Left ventricle myocardium superior (tissue), 1 donor: ENCODE results near the gene GATAD2B. TPM values are rescaled to one million over a fixed set of nuclear protein-coding genes. Genes with fewer than 3 reads are reported as not detected.
"Not testable (repeated sequence)": the region's sequence is repeated elsewhere in the genome, so short reads cannot be mapped to it uniquely, and the experiment has no call there.

Experiments
- ATAC-seq: fragments of 200-7000 bp; cut with Tn5 transposase; one replicate; pipeline ENCODE4 v1.9.1; 2020; ENCODE audit warnings: mild to moderate bottlenecking, moderate library complexity
- DNase-seq: peaks from one replicate; pipeline ENCODE4 v3.0.0-alpha.2; 2020
- intact Hi-C: fragments of 100-400 bp; cut with micrococcal nuclease; formaldehyde crosslinking; loops from one replicate; pipeline ENCODE4 v1.11.0; 2022
- total RNA-seq: library from RNA; stranded (reverse); fragmentation: NEBNext Ultra II Directional; extraction: Animal tissue kit (Norgen Biotek cat#: 25700); gene quantifications from one replicate; pipeline ENCODE4 v1.2.1, GENCODE V29; 2021
- donor health status: DM: no; HTN: yes; CAD: no; lungs with severe emphysema.

The GATAD2B gene
- total RNA-seq, 1 donor from 2014 or later = 34.6 TPM

DNA sequence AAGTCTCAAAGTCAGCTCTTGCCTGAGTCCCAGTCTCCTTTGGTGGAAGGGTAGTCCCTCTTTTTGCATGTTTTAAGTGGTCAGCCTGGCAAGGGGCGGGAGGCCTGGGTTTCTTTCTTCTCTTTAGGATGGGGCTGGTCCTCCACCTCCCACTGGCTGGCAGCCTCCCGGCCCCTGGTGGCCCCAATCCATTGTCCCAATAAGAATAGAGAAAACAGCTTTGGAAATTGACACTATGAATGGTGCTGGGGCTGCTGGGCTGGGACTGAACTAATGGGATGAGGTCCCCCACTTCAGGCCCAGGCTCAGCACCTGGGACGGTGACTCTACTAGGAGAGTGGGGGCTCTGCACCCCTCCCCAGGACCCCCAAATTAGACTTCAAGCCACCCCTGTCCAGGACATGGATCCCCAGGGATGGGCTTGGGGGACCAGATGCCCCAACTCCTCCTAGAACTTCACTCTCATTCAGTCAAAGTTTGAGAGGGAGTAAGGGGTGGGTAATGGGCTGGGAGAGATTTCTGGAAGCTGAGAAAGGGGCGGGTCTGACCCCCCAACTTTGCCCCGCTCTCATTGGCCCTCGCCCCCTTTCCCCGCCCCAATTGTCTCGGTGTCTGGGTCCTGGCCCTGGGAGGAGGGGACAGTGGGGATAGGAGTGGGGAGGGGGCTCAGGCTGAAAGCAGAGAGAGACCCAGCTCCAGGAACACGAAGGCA lies 129.4 kb downstream of the GATAD2B start:
- intact Hi-C loops = loop anchor here (10.0 kb wide), 1 partner anchor 181 kb away; the partner anchor contains the start of gene JTB
- DNase-seq (no peak), ATAC-seq (no peak)

DNA sequence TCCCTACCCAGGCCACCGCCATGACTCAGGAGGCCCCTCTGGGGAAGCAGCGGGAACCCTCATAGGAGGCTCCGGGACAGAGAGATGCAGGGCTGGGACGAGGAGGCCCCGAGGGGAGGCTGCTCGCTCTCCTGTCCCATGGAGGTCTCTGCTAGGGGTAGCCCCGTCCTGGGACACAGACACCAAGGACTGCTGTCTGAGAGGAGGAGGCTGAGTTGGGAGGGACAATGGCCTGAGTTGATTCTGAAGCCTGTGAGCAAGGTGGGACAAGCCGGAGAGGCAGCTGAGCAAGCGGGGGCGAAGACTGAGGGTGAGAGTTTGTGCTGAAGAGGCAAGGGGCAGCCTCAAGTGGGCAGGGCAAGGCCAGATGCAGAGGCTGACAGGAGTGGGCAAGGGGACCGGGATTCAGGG lies 130.1 kb downstream of the GATAD2B start:
- intact Hi-C loops = loop anchor here (10.0 kb wide), 1 partner anchor 182 kb away; the partner anchor contains the start of gene JTB
- ATAC-seq = no peak

DNA sequence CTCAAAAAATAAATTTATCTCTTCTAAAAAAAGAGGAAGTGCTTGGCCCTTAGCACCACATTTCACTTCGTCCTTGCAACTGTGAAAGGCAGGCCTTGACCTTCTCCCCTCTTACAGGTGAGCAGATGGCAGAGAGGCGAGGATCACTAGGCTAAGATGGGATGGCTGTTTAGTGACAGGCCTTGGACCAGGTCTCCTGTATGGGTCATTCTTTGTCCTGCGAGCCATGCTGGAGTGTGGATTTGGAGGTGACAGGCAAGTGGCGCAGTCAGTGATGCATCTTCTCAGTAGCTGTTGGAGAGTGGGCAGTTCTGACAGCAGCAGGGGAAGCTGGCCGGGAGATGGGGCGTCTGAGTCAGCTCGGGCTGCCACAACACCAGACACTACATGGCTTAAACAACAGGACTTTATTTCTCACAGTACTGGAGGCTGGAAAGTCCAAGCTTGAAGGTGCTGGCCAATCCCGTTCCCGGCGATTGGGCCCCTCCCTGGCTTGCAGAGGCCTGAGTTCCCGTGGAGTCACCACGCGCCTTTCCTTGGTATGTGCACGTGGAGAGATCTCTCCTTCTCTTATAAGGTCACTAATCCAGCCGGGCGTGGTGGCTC lies 131.0 kb downstream of the GATAD2B start:
- ATAC-seq = no peak
- intact Hi-C loops = loop anchor here (10.0 kb wide), 1 partner anchor 183 kb away; the partner anchor contains the start of gene JTB
- no peak for DNase-seq

More for the DNA sequence above, 130.1 kb downstream of the GATAD2B start:
- DNase-seq = no peak

DNA sequence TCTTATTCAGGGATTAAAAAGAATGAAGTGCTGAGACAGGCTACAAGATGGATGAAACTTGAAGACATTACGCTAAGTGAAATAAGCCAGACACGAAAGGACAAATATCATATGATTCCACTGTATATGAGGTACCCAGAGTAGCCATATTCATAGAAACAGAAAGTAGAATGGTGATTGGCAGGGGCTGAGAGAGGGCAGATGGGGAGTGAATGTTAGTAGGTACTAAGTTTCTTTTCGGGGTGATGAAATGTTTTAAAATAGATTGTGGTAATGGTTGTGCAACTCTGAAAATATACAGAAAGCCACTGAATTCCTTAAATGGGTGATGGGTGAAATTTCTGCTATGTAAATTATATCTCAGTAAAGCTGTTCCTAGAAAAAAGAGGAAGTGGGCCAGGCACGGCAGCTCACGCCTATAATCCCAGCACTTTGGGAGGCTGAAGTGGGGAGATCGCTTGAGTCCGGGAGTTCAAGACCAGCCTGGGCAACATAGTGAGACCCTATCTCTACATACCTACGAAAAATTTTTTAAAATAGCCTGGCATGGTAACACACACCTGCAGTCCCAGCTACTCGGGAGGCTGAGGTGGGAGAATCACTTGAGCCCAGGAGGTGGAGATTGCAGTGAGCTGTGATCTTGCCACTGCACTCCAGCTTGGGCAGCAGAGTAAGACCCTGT lies 131.7 kb downstream of the GATAD2B start:
- intact Hi-C loops = loop anchor here (10.0 kb wide), 1 partner anchor 184 kb away; the partner anchor contains the start of gene JTB
- ATAC-seq (peak; percentile 33), DNase-seq (peak; percentile 54)

DNA sequence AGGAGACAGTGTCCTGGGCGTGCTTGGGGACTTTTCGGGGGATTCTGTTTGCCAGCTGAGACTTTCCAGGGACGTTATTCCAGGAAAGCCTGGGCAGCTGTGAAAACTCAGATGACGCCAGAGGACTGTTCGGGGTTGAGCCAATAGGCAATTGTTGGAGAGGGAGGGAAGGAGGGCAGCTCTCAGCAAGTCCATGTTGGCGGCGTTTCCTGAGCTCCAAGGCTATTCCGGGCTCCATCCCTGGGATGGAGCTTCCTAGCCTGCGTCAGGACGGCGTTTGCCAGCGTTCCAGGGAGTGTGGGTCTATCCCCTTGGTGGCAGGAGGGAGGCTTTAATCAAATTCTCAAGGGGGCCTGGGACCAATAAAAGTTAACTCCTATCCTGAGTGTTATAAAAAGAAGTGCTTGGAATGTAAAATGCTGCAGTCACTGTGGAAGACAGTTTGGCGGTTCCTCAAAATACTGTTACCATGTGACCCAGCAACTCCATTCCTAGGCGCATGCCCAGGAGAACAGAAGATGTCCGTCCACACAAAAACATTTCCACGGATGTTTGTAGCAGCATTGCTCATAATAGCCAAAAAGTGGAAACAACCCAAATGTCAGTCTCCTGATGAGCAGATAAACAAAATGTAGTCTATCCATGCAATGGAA lies 132.3 kb downstream of the GATAD2B start:
- peak; percentile 93 for ATAC-seq
- intact Hi-C loops = loop anchor here (10.0 kb wide), 1 partner anchor 184 kb away; the partner anchor contains the start of gene JTB
- peak; percentile 88 for DNase-seq

DNA sequence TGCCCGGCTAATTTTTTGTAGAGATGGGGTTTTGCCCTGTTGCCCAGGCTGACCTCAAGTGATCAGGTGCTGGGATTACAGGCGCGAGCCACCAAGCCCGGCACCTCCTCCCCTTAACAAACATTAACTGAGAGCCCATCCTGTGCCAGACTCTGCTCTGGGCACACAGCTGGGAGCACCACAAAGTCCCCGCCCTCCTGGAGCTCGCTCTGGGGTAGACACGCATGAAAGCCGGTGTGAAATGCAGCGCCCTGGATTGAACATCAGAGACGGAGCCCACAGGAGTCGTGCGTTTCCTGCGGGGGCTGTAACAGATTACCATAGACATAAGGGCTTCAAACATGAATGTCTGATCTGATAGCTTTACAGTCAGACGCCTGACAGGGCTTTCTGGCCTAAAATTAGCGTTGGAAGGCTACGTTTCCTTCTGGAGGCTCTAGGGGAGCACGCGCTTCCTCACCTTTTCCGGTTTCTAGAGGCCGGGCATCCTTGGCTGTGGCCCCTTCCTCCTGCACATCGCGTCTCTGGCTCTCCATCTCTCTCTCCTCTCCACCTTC lies 133.2 kb downstream of the GATAD2B start:
- intact Hi-C loops = loop anchor here (10.0 kb wide), 1 partner anchor 185 kb away; the partner anchor contains the start of gene JTB
- peak; percentile 3 for ATAC-seq
- DNase-seq = peak; percentile 23

DNA sequence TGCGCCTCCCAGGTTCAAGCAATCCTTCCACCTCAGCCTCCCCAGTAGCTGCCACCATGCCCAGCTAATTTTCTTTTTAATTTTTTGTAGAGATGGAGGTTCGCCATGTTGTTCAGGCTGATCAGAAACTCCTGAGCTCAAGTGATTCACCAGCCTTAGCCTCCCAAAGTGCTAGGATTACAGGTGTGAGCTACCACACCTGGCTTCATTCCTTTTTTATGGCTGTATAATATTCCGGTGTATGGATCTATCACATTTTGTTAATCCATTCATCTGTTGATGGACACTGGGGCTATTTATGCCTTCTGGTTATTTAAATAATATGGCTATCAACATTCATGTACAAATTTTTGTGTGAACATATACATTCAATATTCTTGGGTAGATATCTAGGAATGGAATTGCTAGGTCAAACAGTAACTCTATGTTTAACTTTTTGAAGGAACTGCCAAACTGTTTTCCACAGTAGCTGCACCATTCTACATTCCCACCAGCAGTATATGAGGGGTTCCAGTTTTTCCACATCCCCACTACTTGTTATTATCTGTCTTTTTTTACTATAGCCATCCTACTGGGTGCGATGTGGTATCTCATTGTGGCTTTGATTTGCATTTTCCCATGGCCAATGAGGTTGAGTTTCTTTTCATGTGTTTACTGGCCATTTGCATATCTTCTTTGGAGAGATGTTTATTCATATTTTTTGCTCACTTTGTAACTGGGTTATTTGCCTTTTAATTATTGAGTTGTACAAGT lies 136.6 kb downstream of the GATAD2B start:
- DNase-seq = no peak

DNA sequence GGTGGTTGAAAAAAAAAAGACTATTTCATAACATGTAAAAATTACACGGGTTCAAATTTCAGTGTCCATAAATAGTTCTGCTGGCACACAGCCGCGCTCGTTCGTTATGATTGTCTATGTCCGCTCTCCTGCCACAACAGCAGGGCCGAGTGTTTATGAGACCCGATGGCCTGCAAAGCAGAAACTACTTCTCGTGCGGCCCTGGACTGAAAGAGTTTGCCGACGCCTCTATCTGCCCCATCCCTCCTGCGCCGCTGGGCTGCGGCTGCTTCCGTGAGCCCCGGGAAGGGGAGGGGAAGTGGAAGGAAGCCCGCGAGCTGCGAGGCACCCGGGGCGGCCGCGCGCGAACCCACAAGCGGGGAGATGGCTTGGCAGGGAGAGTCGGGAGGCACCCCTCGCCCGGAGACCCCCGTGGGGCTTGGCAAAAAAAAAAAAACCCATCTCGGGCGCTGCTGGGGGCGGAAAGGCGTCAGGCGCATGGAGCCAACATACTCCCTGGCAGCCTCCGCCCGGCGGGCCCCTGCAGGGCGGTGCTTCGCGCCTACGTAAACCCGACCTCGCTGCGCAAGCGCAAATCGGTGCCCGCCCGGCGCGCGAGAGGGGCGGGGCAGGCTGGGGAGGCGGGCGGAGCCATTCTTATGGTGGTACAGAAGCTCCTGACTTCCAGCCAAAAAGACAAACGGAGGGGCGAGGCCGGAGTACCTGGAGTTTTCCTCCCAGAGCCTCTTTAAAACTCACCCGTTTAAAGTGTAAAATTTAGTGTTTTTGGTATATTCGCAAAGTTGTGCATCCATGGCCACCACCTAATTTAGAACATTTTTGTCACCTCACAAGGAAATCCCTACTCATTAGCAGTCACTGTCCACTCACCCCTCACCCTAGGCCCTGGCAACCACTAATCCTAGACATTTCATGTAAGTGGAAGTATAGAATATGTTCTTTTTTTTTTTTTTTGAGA lies 139.3 kb downstream of the GATAD2B start:
- intact Hi-C loops = no loop called here
- DNase-seq = peak; percentile 96
- peak; percentile 98 for ATAC-seq

More for the DNA sequence above, 136.6 kb downstream of the GATAD2B start:
- ATAC-seq = no peak
- intact Hi-C loops = no loop called here

DNA sequence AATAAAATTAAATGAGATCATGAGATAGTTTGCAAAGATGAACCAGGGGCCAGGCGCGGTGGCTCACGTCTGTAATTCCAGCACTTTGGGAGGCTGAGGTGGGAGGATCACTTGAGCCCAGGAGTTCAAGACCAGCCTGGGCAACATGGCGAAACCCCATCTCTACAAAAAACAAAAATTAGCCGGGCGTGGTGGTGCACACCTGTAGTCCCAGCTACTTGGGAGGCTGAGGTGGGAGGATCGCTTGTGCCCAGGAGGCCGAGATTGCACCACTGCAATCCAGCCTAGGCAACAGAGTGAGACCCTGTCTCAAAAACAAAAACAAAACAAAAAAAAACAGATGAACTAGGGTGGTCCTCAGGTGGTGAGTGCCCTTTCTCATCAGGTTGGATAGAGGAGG lies 140.1 kb downstream of the GATAD2B start:
- DNase-seq, intact Hi-C loops, ATAC-seq: not testable (repeated sequence)

DNA sequence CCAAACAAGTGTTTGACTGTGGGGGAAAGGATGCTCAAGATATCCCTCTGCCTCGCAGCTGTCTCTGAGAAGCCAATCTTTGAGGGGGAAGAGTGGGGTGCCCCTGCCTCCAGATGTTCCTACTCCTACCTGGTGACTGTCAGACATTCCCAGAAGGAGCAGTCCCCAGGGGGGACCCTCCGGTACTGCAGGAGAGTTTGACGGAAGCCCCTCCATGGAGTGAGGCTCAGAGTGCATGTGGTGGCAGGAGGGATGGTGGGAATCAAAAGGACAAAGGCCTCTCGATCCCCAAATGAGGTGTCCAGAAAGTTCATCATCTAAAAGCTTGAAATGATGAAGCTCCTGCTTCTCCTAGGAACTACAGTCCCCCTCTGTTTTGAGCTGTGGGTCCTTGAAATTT lies 142.2 kb downstream of the GATAD2B start:
- DNase-seq (no peak), ATAC-seq (no peak)
- intact Hi-C loops = no loop called here

DNA sequence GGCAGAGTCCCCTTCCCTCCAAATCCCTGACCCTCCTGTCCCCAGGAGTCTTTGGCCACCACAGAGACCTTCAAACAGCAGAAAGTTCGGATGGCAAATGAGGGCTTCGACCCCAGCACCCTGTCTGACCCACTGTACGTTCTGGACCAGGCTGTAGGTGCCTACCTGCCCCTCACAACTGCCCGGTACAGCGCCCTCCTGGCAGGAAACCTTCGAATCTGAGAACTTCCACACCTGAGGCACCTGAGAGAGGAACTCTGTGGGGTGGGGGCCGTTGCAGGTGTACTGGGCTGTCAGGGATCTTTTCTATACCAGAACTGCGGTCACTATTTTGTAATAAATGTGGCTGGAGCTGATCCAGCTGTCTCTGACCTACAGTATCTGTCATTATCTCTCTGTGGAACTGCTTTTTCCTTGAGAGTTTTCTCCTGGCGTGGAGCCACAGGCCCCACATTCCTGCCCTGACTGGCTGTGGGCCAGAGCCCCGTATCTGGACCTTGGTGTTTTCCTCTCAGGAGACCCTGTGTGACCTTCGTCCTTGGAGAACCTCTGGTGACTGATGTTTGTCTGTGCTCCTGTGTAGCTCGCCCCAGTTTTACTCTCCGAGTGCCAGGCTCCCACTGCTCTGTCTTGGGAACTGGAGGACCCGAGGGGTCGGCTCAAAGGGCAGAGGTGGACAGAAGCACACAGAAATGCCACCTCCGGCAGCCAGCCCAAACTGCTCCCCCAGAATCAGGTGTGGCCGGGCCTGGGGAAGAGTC lies 142.8 kb downstream of the GATAD2B start:
- intact Hi-C loops = no loop called here
- DNase-seq (no peak), ATAC-seq (no peak)

DNA sequence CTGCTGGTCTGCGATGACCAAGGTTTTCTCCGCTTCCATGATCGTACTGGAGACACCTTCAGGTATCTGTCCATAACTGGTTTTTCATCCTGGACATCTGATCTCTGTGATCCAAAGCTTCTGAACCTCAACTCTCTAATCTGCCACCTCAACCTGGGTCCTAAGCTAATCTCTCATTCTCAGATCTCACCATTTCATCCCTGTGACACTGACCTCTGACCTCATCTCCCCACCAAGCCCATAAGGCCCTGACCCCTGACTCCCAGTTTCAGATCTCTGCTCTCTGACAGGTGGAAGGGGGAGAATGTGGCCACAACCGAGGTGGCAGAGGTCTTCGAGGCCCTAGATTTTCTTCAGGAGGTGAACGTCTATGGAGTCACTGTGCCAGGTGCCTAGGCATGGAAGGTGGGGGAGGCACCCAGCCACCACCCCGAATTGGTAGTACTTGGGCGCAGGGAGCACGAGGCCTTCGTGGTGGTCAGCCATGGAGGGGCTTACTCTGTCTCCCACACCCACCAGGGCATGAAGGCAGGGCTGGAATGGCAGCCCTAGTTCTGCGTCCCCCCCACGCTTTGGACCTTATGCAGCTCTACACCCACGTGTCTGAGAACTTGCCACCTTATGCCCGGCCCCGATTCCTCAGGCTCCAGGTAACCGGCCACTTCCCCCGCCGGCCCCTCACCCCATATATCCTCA lies 143.8 kb downstream of the GATAD2B start:
- ATAC-seq = no peak
- intact Hi-C loops = no loop called here
- DNase-seq = no peak

DNA sequence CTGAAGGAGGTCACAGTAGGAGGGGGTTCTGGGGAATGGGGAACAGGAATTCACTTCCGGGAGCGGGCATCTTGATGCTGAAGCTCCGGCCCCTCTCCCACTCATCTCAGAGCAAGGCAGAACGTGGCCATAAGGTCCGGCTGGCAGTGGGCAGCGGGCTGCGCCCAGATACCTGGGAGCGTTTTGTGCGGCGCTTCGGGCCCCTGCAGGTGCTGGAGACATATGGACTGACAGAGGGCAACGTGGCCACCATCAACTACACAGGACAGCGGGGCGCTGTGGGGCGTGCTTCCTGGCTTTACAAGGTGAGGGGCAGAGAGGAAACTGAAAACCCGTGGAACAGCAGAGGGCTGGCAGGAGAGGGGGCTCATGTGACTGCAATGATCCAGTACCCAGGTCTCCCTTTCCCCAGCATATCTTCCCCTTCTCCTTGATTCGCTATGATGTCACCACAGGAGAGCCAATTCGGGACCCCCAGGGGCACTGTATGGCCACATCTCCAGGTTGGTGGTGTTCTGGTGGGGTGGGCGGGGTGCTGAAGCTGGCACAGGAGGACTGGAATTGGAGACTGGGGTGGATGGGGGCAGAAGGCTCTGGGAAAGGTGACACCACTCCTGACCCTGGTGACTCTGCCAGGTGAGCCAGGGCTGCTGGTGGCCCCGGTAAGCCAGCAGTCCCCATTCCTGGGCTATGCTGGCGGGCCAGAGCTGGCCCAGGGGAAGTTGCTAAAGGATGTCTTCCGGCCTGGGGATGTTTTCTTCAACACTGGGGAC lies 144.5 kb downstream of the GATAD2B start:
- DNase-seq (no peak), ATAC-seq (no peak)
- intact Hi-C loops = no loop called here

DNA sequence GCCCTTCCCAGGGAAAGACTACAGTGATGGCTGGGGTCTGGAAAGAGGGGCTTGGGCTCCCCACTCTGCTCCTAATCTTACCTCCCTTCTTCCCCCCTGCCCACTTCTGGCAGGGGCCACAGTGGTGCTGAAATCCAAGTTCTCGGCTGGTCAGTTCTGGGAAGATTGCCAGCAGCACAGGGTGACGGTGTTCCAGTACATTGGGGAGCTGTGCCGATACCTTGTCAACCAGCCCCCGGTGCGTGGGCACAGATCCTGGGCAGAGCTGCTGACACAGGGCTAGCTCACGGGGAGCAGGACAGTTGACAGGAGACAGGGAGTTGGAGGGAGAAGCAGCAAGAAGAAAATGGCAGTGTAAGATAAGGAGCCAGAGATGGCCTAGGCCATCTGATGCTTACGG lies 145.1 kb downstream of the GATAD2B start:
- intact Hi-C loops = no loop called here
- DNase-seq = no peak

DNA sequence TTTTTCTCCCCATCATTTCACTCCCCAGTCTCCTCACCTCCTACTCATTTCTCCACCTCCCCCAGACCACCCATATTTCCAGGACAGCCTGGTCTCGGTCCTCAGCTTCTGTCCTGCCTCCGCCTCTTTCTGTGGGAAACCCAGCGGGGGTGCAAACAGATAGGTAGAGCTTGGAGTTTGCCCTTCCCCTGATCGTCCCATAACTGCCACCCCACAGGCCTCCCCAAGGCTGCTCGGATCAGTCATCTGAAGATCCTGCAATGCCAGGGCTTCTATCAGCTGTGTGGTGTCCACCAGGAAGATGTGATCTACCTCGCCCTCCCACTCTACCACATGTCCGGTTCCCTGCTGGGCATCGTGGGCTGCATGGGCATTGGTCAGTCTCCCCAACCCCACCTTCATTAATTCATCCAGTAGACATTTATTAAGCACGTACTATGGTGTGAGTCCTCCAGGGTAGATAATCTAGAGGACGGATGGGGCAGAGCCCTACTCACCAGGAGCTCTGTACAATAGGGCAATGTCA lies 145.9 kb downstream of the GATAD2B start:
- intact Hi-C loops = no loop called here
- DNase-seq = no peak
- no peak for ATAC-seq

More for the DNA sequence above, 145.1 kb downstream of the GATAD2B start:
- ATAC-seq = no peak
